Neural cell (in vitro differentiated cells): ENCODE measurements around the gene RAPGEF5. TPM values are rescaled to one million over a fixed set of nuclear protein-coding genes. Genes with fewer than 3 reads are reported as not detected.

Experiments
- H2AFZ ChIP-seq: fragments of 200-600, 300-800 bp; sonication (generic), shearing (Covaris generic); 2 replicates; pipeline ENCODE4 v1.6.0; 2014; ENCODE audit warnings: low read depth, mild to moderate bottlenecking, antibody characterized with exemption, low read length, moderate library complexity
- H3F3A ChIP-seq: fragments of 200-600 bp; shearing (Covaris generic); 2 replicates; pipeline ENCODE4 v1.6.1; 2016; ENCODE audit warnings: mild to moderate bottlenecking, moderate library complexity, mixed read lengths, antibody characterized with exemption, low read length; ENCODE audit not compliant: insufficient read depth, poor library complexity, severe bottlenecking
- H3K27ac ChIP-seq: fragments of 200-600, 300-800 bp; sonication (generic), shearing (Covaris generic); 2 replicates; pipeline ENCODE4 v1.5.1; 2014; ENCODE audit warnings: mild to moderate bottlenecking, low read length, moderate library complexity
- H3K27me3 ChIP-seq: fragments of 300-800, 200-600 bp; sonication (generic), shearing (Covaris generic); 2 replicates; pipeline ENCODE4 v1.6.0; 2014; ENCODE audit warnings: mild to moderate bottlenecking, low read depth, low read length, moderate library complexity; ENCODE audit not compliant: insufficient read depth
- H3K36me3 ChIP-seq: fragments of 300-800, 200-600 bp; sonication (generic), shearing (Covaris generic); 2 replicates; pipeline ENCODE4 v1.5.1; 2014; ENCODE audit warnings: mild to moderate bottlenecking, antibody characterized with exemption, low read length, moderate library complexity; ENCODE audit not compliant: insufficient read depth
- H3K4me2 ChIP-seq: fragments of 300-800, 200-600 bp; sonication (generic), shearing (Covaris generic); 2 replicates; pipeline ENCODE4 v1.6.0; 2014; ENCODE audit warnings: mild to moderate bottlenecking, low read length
- H3K4me3 ChIP-seq: fragments of 300-800, 200-600 bp; sonication (generic), shearing (Covaris generic); 2 replicates; pipeline ENCODE4 v1.5.1; 2014; ENCODE audit warnings: mild to moderate bottlenecking, low read length, moderate library complexity
- H3K79me2 ChIP-seq: fragments of 200-600 bp; shearing (Covaris generic); replicated peaks from 2 replicates; pipeline ENCODE4 v1.6.0; 2014; ENCODE audit warnings: mild to moderate bottlenecking, low read length, moderate library complexity; ENCODE audit not compliant: insufficient read depth
- H3K9ac ChIP-seq: fragments of 300-800, 200-600 bp; sonication (generic), shearing (Covaris generic); 2 replicates; pipeline ENCODE4 v1.6.1; 2016; ENCODE audit warnings: mild to moderate bottlenecking, low read length, mixed read lengths
- H3K9me2 ChIP-seq: fragments of 200-600 bp; shearing (Covaris generic); 2 replicates; pipeline ENCODE4 v1.6.1; 2016; ENCODE audit warnings: mild to moderate bottlenecking, low read length, mixed read lengths; ENCODE audit not compliant: insufficient read depth
- H3K9me3 ChIP-seq: fragments of 200-600, 300-800 bp; sonication (generic), shearing (Covaris generic); 2 replicates; pipeline ENCODE4 v1.6.1; 2016; ENCODE audit warnings: mild to moderate bottlenecking, mixed run types, low read length, moderate library complexity, mixed read lengths
- H4K20me1 ChIP-seq: fragments of 200-600 bp; shearing (Covaris generic); 2 replicates; pipeline ENCODE4 v1.6.1; 2016; ENCODE audit warnings: mild to moderate bottlenecking, mixed run types; ENCODE audit not compliant: insufficient read depth
- CTCF ChIP-seq: fragments of 450-650 bp; IDR thresholded peaks from 2 replicates; pipeline ENCODE4 v1.5.1; 2014; ENCODE audit warnings: antibody characterized with exemption, mild to moderate bottlenecking, moderate library complexity; ENCODE audit not compliant: poor library complexity, severe bottlenecking
- EP300 ChIP-seq: fragments of 450-650 bp; conservative IDR thresholded peaks from 2 replicates; pipeline ENCODE4 v1.6.1; 2014; ENCODE audit warnings: antibody characterized with exemption, mild to moderate bottlenecking, moderate library complexity; ENCODE audit not compliant: poor library complexity, severe bottlenecking
- EZH2 ChIP-seq: fragments of 200-600, 300-800 bp; shearing (Covaris generic), sonication (generic); IDR thresholded peaks from 2 replicates; pipeline ENCODE4 v1.6.1; 2014; ENCODE audit warnings: antibody characterized with exemption, low read length, borderline replicate concordance, mild to moderate bottlenecking; ENCODE audit not compliant: insufficient read depth, poor library complexity, severe bottlenecking
- MXI1 ChIP-seq: fragments of 450-650 bp; conservative IDR thresholded peaks from 2 replicates; pipeline ENCODE4 v1.6.1; 2014; ENCODE audit warnings: antibody characterized with exemption, mild to moderate bottlenecking; ENCODE audit not compliant: poor library complexity, severe bottlenecking
- POLR2AphosphoS5 ChIP-seq: IDR thresholded peaks from 2 replicates; pipeline ENCODE4 v1.6.1; 2012
- RAD21 ChIP-seq: fragments of 450-650 bp; conservative IDR thresholded peaks from 2 replicates; pipeline ENCODE4 v1.6.1; 2014; ENCODE audit warnings: antibody characterized with exemption, mild to moderate bottlenecking, moderate library complexity
- SMC3 ChIP-seq: fragments of 450-650 bp; conservative IDR thresholded peaks from 2 replicates; pipeline ENCODE4 v1.6.1; 2014; ENCODE audit warnings: antibody characterized with exemption, mild to moderate bottlenecking, moderate library complexity; ENCODE audit not compliant: poor library complexity
- TAF1 ChIP-seq: IDR thresholded peaks from 2 replicates; pipeline ENCODE4 v1.6.1; 2012; ENCODE audit warnings: low read depth
- polyA plus RNA-seq: library from polyadenylated mRNA; depleted of rRNA; stranded (reverse); fragments of >200 nt; gene quantifications from 2 replicates; pipeline ENCODE4 v1.2.3, GENCODE V29; 2014
- TF ChIP-seq, protein P1 (sequence below): IDR thresholded peaks from 2 replicates; pipeline ENCODE4 v1.6.1; 2012; ENCODE audit warnings: borderline replicate concordance

Gene RAPGEF5
- polyA plus RNA-seq, 1 donor from 2014 or later: 48.0 TPM

- Histone ChIP-seq H3K36me3 (no peaks in the 10 kb centered on the region), H3K27me3 (no peaks in the 10 kb centered on the region), H3K9me2 (no peaks in the 10 kb centered on the region), H3K4me3 (no peak overlapping the region), H2AFZ (no peak overlapping the region), H3F3A (no peaks in the 10 kb centered on the region), H4K20me1 (no peaks in the 10 kb centered on the region), H3K9me3 (no peaks in the 10 kb centered on the region), H3K79me2 (no peaks in the 10 kb centered on the region), H3K27ac (no peak overlapping the region), H3K9ac (no peak overlapping the region), H3K4me2 (no peak overlapping the region)
- TF ChIP-seq CTCF (no peak), SMC3 (no peak), RAD21 (no peak), MXI1 (no peak), POLR2AphosphoS5 (no peak), TAF1 (no peak), EZH2 (no peak)
- TF ChIP-seq, protein P1, sequence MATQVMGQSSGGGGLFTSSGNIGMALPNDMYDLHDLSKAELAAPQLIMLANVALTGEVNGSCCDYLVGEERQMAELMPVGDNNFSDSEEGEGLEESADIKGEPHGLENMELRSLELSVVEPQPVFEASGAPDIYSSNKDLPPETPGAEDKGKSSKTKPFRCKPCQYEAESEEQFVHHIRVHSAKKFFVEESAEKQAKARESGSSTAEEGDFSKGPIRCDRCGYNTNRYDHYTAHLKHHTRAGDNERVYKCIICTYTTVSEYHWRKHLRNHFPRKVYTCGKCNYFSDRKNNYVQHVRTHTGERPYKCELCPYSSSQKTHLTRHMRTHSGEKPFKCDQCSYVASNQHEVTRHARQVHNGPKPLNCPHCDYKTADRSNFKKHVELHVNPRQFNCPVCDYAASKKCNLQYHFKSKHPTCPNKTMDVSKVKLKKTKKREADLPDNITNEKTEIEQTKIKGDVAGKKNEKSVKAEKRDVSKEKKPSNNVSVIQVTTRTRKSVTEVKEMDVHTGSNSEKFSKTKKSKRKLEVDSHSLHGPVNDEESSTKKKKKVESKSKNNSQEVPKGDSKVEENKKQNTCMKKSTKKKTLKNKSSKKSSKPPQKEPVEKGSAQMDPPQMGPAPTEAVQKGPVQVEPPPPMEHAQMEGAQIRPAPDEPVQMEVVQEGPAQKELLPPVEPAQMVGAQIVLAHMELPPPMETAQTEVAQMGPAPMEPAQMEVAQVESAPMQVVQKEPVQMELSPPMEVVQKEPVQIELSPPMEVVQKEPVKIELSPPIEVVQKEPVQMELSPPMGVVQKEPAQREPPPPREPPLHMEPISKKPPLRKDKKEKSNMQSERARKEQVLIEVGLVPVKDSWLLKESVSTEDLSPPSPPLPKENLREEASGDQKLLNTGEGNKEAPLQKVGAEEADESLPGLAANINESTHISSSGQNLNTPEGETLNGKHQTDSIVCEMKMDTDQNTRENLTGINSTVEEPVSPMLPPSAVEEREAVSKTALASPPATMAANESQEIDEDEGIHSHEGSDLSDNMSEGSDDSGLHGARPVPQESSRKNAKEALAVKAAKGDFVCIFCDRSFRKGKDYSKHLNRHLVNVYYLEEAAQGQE: no peak
Observed at GRCh38 chr7:22399091-22399490, 42.1 kb upstream of the RAPGEF5 start.

- no peaks in the 10 kb centered on the region for H3K27me3 ChIP-seq
- H4K20me1 ChIP-seq: no peaks in the 10 kb centered on the region
- no peaks in the 10 kb centered on the region for H3K36me3 ChIP-seq
- no peak overlapping the region for H3K27ac ChIP-seq
- H3K9ac ChIP-seq: no peak overlapping the region
- no peak overlapping the region for H3K4me3 ChIP-seq
- no peak overlapping the region for H3K4me2 ChIP-seq
- H3F3A ChIP-seq: no peaks in the 10 kb centered on the region
- no peaks in the 10 kb centered on the region for H3K79me2 ChIP-seq
- H3K9me2 ChIP-seq: no peaks in the 10 kb centered on the region
- no peak for TF ChIP-seq CTCF
- TF ChIP-seq MXI1: no peak
- no peak for TF ChIP-seq EP300
- TF ChIP-seq TAF1: no peak
- no peak for TF ChIP-seq RAD21
- H2AFZ ChIP-seq: no peak overlapping the region
- no peaks in the 10 kb centered on the region for H3K9me3 ChIP-seq
Observed at GRCh38 chr7:22397981-22398380, 41.0 kb upstream of the RAPGEF5 start.
